IMR-90 (cell line): ENCODE results near the gene HSPG2. TPM values are rescaled to one million over a fixed set of nuclear protein-coding genes. Genes with fewer than 3 reads are reported as not detected.

Source experiments
- ATAC-seq: fragments of 200-7000 bp; cut with Tn5 transposase; 2 replicates; pipeline ENCODE4 v1.9.1; 2020; ENCODE audit warnings: low read depth, mild to moderate bottlenecking, moderate library complexity
- BruUV-seq: library from RNA; stranded (reverse); fragments of 400-500 nt; replicated peaks from 2 replicates; lab custom pipeline; 2021; lab: Mats Ljungman, UMichigan
- CTCF ChIA-PET: fragments of 300-600 bp; formaldehyde crosslinking; extraction: SDS; loops from one replicate; lab custom pipeline; 2021; ENCODE audit warnings: antibody characterized with exemption; lab: Yijun Ruan, JAX
- POLR2A ChIA-PET: fragments of 300-600 bp; sonication (Branson Sonifier 250); formaldehyde crosslinking; loops from one replicate; lab custom pipeline; 2022; ENCODE audit warnings: antibody characterized with exemption; ENCODE audit not compliant: unreplicated experiment; lab: Charles Lee
- DNase-seq: peaks from one replicate; pipeline ENCODE4 v3.0.0; 2013
- H2AFZ ChIP-seq: replicated peaks from 2 replicates; pipeline ENCODE3; 2013; ENCODE audit warnings: low read length, mild to moderate bottlenecking; ENCODE audit not compliant: poor library complexity
- H2AK5ac ChIP-seq: 2 replicates; pipeline ENCODE4 v1.6.1; 2013; ENCODE audit warnings: low read depth, low read length, inconsistent platforms
- H2AK9ac ChIP-seq: replicated peaks from 2 replicates; pipeline ENCODE3; 2013; ENCODE audit warnings: mild to moderate bottlenecking, low read depth, low read length, moderate library complexity; ENCODE audit not compliant: poor library complexity
- H2BK120ac ChIP-seq: 2 replicates; pipeline ENCODE4 v1.6.1; 2013; ENCODE audit warnings: low read depth, low read length, inconsistent platforms
- H2BK15ac ChIP-seq: 3 replicates; pipeline ENCODE4 v1.6.1; 2013; ENCODE audit warnings: low read depth, low read length, inconsistent platforms
- H2BK20ac ChIP-seq: 2 replicates; pipeline ENCODE4 v1.6.1; 2013; ENCODE audit warnings: low read depth, mild to moderate bottlenecking, inconsistent platforms, low read length, moderate library complexity
- H2BK5ac ChIP-seq: 2 replicates; pipeline ENCODE4 v1.6.1; 2013; ENCODE audit warnings: mild to moderate bottlenecking, low read depth, low read length, inconsistent platforms; ENCODE audit not compliant: poor library complexity, severe bottlenecking
- H3K14ac ChIP-seq: replicated peaks from 2 replicates; pipeline ENCODE4 v1.6.1; 2013; ENCODE audit warnings: low read depth, low read length, inconsistent platforms
- H3K18ac ChIP-seq: 2 replicates; pipeline ENCODE4 v1.6.1; 2013; ENCODE audit warnings: low read depth, low read length, control low read depth
- H3K23ac ChIP-seq: 2 replicates; pipeline ENCODE4 v1.6.1; 2013; ENCODE audit warnings: low read depth, low read length, inconsistent platforms
- H3K27ac ChIP-seq: 2 replicates; pipeline ENCODE4 v1.5.1; 2013; ENCODE audit warnings: mild to moderate bottlenecking, control low read depth, low read length; ENCODE audit not compliant: insufficient read depth
- H3K27me3 ChIP-seq: 2 replicates; pipeline ENCODE4 v1.6.1; 2013; ENCODE audit warnings: low read length; ENCODE audit not compliant: control insufficient read depth, insufficient read depth
- H3K36me3 ChIP-seq: 2 replicates; pipeline ENCODE4 v1.6.1; 2013; ENCODE audit warnings: low read length, mixed read lengths; ENCODE audit not compliant: control insufficient read depth, insufficient read depth
- H3K4ac ChIP-seq: 2 replicates; pipeline ENCODE4 v1.6.1; 2013; ENCODE audit warnings: low read depth, low read length, inconsistent platforms
- H3K4me1 ChIP-seq: 2 replicates; pipeline ENCODE4 v1.6.1; 2013; ENCODE audit warnings: low read length, mixed read lengths; ENCODE audit not compliant: control insufficient read depth, insufficient read depth
- H3K4me2 ChIP-seq: 2 replicates; pipeline ENCODE4 v1.6.1; 2013; ENCODE audit warnings: low read depth, mild to moderate bottlenecking, control low read depth, low read length, moderate library complexity
- H3K4me3 ChIP-seq: 2 replicates; pipeline ENCODE4 v1.5.1; 2013; ENCODE audit warnings: low read depth, mild to moderate bottlenecking, control low read depth, low read length, moderate library complexity; ENCODE audit not compliant: insufficient read depth
- H3K56ac ChIP-seq: 2 replicates; pipeline ENCODE4 v1.6.1; 2013; ENCODE audit warnings: low read length, inconsistent platforms; ENCODE audit not compliant: insufficient read depth; ENCODE audit errors: extremely low read depth
- H3K79me1 ChIP-seq, 2 experiments: 2 replicates each; pipeline ENCODE4 v1.6.1; 2013; ENCODE audit warnings: low read length in 2 of 2, inconsistent platforms in 1 of 2, low read depth in 1 of 2
- H3K9ac ChIP-seq: 2 replicates; pipeline ENCODE4 v1.6.1; 2013; ENCODE audit warnings: low read depth, low read length, control low read depth
- H3K9me1 ChIP-seq: 2 replicates; pipeline ENCODE4 v1.6.1; 2013; ENCODE audit warnings: low read length, inconsistent platforms; ENCODE audit not compliant: insufficient read depth
- H3K9me3 ChIP-seq: 2 replicates; pipeline ENCODE4 v1.6.1; 2013; ENCODE audit warnings: low read length; ENCODE audit not compliant: control insufficient read depth, insufficient read depth
- H4K20me1 ChIP-seq: 2 replicates; pipeline ENCODE4 v1.6.1; 2013; ENCODE audit warnings: low read length, inconsistent platforms; ENCODE audit not compliant: insufficient read depth
- H4K5ac ChIP-seq: 2 replicates; pipeline ENCODE4 v1.6.1; 2013; ENCODE audit warnings: mild to moderate bottlenecking, low read depth, low read length, control low read depth
- H4K8ac ChIP-seq, 2 experiments: 2 replicates each; pipeline ENCODE4 v1.6.1; 2013; ENCODE audit warnings: low read depth in 2 of 2, low read length in 2 of 2, control low read depth in 1 of 2, inconsistent platforms in 1 of 2
- H4K91ac ChIP-seq: 2 replicates; pipeline ENCODE4 v1.6.1; 2013; ENCODE audit warnings: low read depth, low read length, inconsistent platforms; ENCODE audit not compliant: insufficient read depth
- MAZ ChIP-seq: IDR thresholded peaks from 2 replicates; pipeline ENCODE4 v1.6.1; 2012; ENCODE audit warnings: low read depth, mild to moderate bottlenecking, low read length, improper control_type of control experiment, moderate library complexity, borderline replicate concordance
- NFE2L2 ChIP-seq: fragments of 150-350 bp; IDR thresholded peaks from 2 replicates; pipeline ENCODE4 v1.6.1; 2016; ENCODE audit warnings: low read depth, mild to moderate bottlenecking, low read length
- WGBS, 2 experiments: methylation state at CpG; one replicate each; pipeline versions ENCODE4 v1.1.5 to v1.1.7; 2013; ENCODE audit warnings: missing lambda C conversion rate in 2 of 2; ENCODE audit not compliant: insufficient read length in 1 of 2; ENCODE audit errors: extremely low coverage in 2 of 2; 5-methylcytosine and 5-hydroxymethylcytosine counted together
- dilution Hi-C: fragments of 300-500 bp; cut with HindIII; formaldehyde crosslinking; loops from one replicate; pipeline ENCODE4 v1.14.3; 2018; ENCODE audit warnings: low sequenced_read_pairs; ENCODE audit not compliant: unreplicated experiment
- in situ Hi-C: fragments of 300-500 bp; cut with MboI; formaldehyde crosslinking; loops from 3 replicates; pipeline ENCODE4 v1.14.3; 2019; ENCODE audit warnings: low sequenced_read_pairs, inconsistent platforms, mixed read lengths
- intact Hi-C: fragments of 100-400 bp; cut with micrococcal nuclease; formaldehyde crosslinking; loops from 2 replicates; pipeline ENCODE4 v1.10.0; 2022
- polyA plus RNA-seq, 3 experiments: library from polyadenylated mRNA; depleted of rRNA; stranded (reverse); fragments of >200 nt; gene quantifications; 2 replicates each; pipeline ENCODE4 v1.2.3, GENCODE V29; 2012; ENCODE audit warnings: low replicate concordance in 1 of 3
- total RNA-seq: library from RNA; depleted of rRNA; stranded (reverse); fragments of >200 nt; gene quantifications from 2 replicates; pipeline ENCODE4 v1.2.3, GENCODE V29; 2012

HSPG2 gene
- total and polyA plus RNA-seq, 2 of the 4 experiments (the other 2 are of a cell fraction), result 15.8 to 94.0 TPM

DNA sequence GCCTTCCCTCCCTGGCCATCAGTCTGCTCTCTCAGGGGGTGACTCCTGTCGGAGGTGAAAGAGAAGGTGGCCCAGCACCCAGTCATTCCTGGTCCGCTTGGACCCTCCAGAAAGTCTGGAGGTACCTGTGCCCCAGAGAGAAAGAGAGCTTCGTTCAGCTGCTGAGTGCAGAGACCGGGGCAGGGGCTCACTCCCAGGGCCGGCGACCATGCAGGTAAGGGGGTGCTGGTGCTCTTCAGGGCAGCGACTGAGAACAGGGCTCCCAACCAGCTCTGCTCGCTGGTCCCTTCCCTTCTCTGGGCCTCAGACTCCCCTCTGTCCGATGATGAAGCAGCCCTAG is 30.1 kb downstream of the HSPG2 start:
- H2BK120ac ChIP-seq, result no peak overlapping the region
- H3K79me1 ChIP-seq, result peaks cover 37 to 92% of the 10 kb centered on the region in 2 experiments
- no peak for DNase-seq
- H3K27ac ChIP-seq, result no peak overlapping the region
- H2BK20ac ChIP-seq, result no peak overlapping the region
- in situ Hi-C loops (no loop called here), intact Hi-C loops (no loop called here), dilution Hi-C loops (no loop called here)
- no peak for ATAC-seq
- H3K18ac ChIP-seq, result no peak overlapping the region
- TF ChIP-seq NFE2L2 (no peak), MAZ (no peak)
- ChIA-PET POLR2A (no interaction called here), CTCF (no interaction called here)
- no peak overlapping the region for H3K4ac ChIP-seq
- no peak overlapping the region for H4K8ac ChIP-seq
- BruUV-seq, result no TSS peak
- peaks cover 5% of the 10 kb centered on the region; the same call in 1 of the 2 replicates for H3K36me3 ChIP-seq
- H3K9ac ChIP-seq, result no peak overlapping the region
- H2BK15ac ChIP-seq, result no peak overlapping the region
- H2AK5ac ChIP-seq, result no peak overlapping the region
- WGBS, 2 experiments, result 88% methylated on average over 1 of the region's 9 CpGs; no CpG with 5 or more reads in 1 of the 2 experiments
- peaks cover 24% of the 10 kb centered on the region for H3K4me1 ChIP-seq
- H3K4me2 ChIP-seq, result no peak overlapping the region
- no peaks in the 10 kb centered on the region for H3K27me3 ChIP-seq
- no peak overlapping the region for H2BK5ac ChIP-seq
- H4K20me1 ChIP-seq, result peaks cover 51% of the 10 kb centered on the region
- no peaks in the 10 kb centered on the region for H3K9me3 ChIP-seq
- peaks cover 21% of the 10 kb centered on the region for H3K9me1 ChIP-seq
- H3K23ac ChIP-seq, result no peak overlapping the region
- H2AFZ ChIP-seq, result no peak overlapping the region
- no peak overlapping the region for H2AK9ac ChIP-seq
- H3K4me3 ChIP-seq, result no peak overlapping the region
- no peak overlapping the region for H4K5ac ChIP-seq
- H3K14ac ChIP-seq, result no peak overlapping the region
- H4K91ac ChIP-seq, result no peak overlapping the region
- no peak overlapping the region for H3K56ac ChIP-seq
